Medulla oblongata (tissue), 1 donor: ENCODE measurements around the gene PIAS4.
"Not testable (repeated sequence)": the region's sequence is repeated elsewhere in the genome, so short reads cannot be mapped to it uniquely, and the experiment has no call there.

ENCODE experiments used
- DNase-seq: peaks from one replicate; pipeline ENCODE4 v3.0.0-alpha.2; 2015; ENCODE audit errors: extremely low spot score

Gene PIAS4

DNA sequence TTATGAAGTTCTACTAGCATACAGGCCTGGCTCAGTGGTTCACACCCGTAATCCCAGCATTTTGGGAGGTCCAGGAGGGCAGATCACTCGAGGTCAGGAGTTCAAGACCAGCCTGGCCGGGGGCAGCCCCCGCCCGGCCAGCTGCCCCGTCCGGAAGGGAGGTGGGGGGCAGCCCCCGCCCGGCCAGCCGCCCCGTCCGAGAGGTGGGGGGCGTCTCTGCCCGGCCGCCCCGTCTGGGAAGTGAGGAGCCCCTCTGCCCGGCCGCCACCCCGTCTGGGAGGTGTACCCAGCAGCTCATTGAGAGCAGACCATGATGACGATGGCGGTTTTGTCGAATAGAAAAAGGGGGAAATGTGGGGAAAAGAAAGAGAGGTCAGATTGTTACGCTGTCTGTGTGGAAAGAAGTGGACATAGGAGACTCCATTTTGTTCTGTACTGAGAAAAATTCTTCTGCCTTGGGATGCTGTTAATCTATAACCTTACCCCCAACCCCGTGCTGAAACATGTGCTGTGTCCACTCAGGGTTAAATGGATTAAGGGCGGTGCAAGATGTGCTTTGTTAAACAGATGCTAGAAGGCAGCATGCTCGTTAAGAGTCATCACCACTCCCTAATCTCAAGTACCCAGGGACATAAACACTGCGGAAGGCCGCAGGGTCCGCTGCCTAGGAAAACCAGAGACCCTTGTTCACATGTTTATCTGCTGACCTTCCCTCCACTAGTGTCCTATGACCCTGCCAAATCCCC is 8.7 kb upstream of the PIAS4 start:
- DNase-seq: not testable (repeated sequence)

DNA sequence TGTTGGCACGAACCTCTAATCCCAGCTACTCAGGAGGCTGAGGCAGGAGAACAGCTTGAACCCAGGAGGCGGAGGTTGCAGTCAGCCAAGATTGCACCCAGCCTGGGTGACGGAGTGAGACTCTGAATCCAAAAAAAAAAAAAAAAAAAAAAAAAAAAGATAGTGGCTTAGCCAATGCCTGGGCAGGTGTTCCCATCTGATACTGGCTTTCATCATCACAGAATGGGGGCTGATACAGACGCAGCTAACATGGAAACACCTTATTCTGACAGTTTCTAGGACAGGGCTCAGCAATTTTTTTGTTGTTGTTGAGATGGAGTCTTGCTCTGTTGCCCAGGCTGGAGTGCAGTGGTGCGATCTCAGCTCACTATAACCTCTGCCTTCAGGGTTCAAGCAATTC is 6.7 kb upstream of the PIAS4 start:
- not testable (repeated sequence) for DNase-seq

DNA sequence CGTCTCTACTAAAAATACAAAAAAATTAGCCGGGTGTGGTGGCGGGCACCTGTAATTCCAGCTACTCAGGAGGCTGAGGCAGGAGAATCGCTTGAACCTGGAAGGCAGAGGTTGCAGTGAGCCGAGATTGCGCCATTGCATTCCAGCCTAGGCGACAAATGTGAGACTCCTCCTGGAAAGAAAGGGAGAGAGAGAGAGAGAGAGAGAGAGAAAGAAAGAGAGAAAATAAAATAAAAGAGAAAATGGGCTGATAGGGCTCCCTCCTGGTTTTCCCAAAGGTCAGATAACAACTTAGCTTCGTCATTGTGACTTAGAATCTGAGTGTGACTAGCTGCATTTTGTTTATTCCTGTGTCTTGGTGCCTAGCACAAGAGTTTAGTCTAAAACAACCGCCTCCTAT is 2.1 kb upstream of the PIAS4 start:
- not testable (repeated sequence) for DNase-seq

DNA sequence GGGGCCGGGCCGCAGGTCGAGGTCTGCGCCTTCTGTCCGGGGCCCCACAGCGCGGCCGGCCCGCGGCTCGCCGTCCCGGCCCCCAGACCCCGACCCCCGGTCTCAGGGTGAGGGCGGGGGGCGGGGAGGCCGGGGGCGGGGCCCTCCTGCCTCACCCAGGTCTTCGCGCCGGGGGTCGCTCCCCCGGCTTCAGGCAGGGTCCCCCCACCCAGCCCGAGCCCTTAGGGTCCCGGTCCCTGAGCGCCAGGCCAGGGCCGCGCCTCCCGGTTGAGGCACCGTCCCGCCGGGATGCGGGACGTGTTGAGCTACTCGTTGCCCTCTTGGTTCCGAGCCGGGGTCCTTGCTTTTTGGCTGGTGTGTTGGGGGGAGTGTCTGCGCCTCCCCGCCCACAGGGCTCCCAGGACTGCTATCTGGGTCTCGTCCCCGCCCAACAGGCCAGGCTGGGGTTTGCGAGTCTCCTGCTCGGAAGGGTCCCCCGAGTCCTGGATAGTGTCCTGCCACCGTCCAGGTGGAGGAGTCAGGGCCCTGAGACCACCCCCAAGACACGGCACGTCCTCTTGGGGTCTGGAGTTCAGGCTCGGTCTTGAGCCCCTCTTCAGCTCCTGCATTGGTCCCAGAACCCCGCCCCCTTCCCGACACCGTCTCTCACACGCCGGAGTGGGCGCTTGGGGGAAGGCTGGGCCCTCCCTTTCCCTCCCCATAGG is 452 bp downstream of the PIAS4 start:
- peak; percentile 14 for DNase-seq

DNA sequence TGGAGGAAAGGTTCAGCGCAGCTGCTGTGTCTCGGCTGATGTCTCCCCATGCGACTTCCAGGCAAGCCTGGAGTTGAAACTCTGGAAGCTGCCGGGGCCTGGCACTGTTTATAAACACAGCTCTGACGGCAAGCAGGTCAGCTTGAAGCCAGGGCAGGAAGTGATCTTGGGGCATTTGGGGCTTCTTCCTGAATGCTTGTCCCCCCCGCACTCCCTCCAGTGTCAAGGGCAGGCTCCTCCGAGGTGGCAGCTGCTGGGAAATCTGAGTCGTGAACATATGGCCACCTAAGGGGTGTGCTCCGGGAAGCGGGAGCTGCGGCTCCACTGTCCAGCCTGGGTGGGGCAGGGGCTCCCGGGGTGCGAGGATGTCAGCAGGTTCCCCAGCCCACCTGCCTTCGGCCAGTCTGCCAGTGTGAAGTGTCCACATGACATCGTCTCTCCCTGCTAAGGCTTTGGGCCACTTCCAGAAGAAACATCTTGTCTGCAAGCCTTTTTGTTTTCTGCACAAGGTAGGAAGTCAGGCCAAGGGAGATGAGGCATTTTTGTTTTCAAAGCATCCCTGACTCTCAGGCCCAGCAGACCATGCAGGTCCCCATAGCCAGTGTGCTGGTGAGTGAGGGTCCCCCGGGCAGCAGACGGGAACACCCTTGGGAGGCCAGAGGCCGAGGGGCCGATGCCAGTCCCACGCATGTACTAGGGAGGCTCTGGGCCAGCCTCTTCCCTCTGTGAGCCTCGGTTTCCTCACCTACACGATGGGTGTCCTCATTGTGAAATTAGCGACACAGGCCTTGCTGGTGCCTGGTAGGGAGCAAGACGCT is 2.7 kb downstream of the PIAS4 start:
- DNase-seq: no peak

DNA sequence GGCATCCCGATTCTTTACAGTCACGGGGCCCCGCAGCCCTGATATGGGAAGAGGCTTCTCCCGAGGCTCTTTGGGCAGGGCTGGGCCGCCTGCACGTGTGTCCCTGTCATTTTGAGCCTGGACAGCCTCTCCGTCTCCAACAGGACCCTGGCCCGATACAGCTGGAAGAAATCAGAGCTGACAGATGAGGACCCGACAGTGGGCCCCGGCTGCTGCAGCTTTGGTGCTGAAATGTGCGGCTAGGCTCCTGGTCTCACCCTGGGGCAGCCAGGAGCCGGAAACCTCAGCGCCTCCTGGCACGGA is 3.2 kb downstream of the PIAS4 start:
- DNase-seq: no peak

DNA sequence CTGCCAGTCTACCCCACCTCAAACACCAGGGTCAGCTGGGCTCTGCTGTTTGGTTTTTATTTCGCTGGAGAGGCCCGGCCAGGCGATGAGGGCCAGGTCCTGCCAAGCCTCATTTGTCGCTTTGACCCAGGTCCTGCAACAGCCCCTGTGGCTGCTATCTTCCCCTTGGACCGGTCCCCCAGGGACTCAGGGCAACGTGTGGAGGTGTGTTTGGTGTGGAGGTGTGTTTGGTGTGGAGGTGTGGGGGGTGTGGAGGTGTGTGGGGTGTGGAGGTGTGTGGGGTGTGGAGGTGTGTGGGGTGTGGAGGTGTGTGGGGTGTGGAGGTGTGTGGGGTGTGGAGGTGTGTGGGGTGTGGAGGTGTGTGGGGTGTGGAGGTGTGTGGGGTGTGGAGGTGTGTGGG is 3.9 kb downstream of the PIAS4 start:
- DNase-seq: not testable (repeated sequence)

DNA sequence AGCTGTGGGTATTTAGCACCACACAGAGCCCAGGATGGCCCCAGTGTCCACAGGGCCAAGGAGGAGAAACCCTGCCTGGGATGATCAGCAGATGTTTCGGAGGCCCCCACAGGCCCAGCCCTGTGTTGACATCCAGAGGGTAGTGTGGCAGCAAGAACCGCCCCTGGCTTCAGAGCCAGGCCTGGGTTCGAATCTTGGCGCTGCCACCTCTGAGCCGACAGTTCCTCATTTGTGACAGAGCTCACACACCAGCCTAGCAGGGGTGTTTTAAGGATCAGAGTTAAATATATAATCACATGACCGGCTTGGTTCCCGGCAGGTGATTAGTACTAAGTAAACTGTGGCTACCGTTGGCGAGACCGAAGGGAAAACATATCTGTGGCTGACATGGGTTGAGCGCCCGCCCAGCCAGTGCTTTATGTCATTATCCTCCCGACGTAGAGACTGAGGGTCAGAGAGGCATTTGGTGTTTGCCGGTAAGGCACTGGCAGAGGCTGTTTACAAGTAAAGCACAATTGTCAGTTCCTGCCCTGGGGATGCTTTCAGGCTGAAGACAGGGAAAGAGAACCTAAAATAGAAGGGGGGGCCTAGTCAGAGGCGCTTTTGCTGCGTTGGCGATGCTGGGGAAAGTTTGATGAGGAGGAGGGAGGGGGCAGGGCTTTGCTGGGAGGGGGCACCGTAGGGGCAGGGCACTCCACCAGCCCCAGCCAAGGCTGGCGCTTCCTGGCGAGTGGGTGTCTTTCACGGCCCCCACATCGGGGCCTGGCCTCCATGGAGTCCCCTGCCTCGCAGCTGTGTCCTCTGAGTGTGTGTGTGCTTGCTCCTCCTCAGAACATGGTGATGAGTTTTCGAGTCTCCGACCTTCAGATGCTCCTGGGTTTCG is 4.8 kb downstream of the PIAS4 start:
- DNase-seq: no peak

DNA sequence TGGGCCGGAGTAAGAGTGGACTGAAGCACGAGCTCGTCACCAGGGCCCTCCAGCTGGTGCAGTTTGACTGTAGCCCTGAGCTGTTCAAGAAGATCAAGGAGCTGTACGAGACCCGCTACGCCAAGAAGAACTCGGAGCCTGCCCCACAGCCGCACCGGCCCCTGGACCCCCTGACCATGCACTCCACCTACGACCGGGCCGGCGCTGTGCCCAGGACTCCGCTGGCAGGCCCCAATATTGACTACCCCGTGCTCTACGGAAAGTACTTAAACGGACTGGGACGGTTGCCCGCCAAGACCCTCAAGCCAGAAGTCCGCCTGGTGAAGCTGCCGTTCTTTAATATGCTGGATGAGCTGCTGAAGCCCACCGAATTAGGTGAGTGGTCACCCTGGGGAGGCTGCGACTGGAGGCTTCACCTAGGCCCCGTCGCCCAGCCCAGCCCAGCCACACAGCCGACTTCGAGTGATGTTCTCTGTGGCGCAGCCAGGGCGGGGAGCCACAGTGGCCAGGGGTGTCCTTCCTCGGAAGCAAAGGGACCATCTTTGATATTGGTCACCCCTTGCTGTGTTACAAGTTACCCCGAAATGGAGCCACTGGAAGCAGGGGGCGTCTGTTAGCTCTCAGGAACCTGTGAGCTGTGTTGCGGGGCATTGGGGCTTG is 5.6 kb downstream of the PIAS4 start:
- DNase-seq: no peak

DNA sequence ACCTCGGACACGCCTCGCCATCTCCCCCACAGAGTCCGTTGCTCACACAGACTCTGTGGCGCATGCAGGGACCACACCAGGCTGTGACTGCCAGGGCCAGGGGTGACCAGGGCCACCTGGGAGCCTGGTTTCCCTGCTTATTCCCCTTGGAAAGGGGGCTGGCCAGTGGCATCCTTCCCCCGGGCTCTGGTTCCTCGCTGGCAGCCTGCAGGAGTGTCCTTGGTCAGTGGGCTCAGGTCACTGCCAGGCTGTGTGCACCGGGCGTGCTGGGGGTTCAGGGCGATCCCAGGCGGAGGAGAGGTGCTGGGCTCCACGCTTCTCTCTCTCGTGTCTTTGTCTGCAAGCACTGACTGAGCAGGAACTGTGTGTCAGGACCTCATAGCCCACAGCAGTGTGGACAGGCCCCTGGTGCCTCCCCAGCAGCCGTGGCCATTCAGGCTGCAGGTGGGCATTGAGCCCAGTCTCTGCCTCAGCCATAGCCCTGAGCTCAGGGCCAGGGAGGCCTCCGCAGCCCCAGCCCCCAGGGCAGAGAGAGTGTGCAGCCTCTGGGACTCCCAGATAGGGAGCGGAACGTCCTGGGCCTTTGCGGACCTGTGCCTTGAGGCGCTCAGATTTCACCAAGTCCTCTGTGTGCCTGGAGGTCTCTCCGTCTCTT is 6.5 kb downstream of the PIAS4 start:
- DNase-seq: peak; percentile 59

DNA sequence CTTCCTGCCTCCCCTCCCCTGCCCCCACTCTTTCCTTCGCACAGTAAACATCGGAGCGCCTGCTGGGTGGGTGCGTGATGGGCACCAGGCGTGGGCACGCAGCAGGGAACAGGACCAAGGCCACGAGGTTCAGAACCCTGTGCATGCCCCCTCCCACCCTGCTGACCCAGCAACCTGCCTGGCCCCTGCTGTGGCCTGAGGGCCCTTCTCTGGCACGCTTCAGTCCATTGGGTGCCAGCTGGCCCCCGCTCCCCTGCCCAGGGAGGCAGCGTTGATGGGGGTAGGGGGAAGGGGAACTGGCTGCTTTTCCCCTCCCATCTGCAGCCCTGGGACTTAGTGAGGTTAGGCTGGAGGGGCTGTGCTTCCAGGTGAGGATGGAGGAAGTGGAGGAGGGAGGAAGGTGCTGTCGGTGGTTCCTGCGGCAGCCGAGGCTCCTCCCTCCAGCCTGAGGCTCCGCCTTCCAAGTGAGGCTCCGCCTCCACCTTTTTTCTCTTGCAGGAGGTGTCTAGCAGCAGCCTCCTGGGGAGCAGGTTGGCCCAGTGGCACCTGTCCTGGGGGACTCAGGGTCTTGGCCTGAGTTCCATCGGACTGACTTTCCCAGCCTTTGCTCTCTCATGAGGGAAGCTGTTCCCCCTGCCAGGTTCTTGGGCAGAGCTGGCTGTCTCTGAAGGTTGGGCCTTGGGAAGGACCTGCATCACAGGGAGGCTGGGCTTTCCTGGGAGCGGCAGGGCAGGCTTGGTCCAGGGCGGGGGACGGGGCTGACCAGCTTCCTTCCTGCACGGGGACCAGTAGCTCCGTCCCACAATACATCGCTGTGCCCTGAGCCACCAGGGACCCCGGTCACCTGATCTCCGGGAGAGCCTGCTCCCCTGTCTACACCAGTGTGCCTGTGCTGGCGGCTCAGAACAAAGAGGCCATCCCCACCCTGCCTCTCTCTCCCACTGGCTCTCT is 7.3 kb downstream of the PIAS4 start:
- DNase-seq: no peak

DNA sequence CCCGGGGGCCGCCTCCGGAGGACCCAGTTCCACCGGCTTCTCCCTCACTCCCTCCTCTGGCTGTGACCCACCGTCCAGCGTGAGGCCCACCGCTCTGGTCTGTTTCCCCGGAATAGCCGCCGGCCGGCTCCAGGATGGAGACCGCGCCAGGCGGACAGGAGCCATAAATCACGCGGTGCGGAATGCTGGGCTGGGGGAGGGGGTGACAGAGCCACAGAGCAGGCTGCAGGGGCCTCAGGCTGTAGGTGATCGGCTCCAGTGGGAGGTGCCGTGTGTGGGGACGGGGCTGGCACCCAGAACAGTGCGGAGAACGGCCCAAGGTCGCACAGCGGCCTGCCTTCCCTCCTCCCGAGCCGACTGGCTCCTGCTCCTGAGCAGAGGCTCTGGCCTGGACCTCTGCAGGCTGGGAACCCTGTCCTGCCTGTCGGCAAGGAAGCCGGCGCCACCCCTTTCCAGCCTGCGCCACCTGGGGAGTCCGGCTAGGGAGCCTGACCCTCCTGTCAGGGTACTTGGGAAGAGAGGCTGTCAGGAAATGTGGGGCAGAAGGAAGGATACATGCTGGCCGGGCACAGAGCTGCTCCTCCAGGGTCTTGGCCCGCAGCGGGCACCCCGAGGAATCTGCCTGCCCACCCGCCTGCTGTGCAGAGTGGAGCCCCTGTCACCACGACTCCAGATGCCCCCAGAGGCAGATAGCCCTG is 8.3 kb downstream of the PIAS4 start:
- no peak for DNase-seq

DNA sequence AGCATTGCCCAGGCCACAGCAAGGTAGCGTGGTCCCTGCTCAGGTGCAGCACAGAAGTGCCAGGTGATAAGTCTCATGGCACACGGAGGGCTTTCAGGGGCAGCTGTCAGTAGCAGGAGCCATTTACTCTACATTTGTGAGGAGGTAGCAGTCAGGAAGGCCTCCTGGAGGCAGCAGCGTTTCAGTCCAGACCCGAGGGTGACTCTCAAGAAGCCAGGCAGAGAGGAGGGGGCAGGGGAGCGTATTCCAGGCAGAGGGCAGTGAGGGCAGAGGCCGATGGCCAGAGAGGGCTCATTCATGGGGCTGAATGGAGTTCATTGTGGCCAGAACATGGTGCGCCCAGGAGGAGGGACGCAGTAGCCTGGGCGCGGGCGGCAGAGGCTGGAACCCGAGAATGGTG is 8.9 kb downstream of the PIAS4 start:
- peak; percentile 93 for DNase-seq

DNA sequence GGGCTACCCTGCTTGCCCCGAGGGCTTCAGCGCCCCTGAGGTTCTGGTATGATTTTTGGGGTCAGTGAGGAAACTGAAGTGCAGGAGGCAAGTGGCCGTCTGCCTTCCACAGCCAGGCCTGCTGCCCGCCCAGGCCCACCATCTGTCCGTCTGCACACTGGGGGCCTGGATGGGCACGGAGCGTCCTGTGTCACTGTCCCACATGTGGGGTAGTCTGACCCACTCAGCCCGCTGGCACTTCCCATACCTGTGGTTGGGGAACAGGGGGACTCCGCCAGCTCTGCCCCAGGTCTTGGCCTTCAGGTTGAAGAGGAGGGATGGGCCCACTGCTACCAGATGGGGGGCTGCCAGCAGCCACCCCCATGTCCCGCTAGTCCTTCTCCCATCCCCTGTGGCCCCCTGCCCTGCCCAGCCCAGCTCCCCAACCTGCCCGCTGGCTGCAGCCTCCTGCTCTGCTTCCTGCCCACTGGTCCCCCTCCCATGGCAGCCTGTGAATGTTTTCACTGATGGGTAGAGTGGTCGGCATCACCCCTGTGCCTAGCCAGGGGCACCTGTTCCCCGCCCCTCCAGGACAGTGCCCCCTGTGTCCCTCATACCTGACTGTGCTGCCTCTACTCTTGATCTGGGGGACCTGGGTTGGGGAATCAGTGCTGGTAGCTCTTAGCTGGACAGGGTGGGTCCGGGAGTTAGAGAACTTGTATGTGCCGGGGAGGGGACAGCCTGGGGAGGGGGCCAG is 9.5 kb downstream of the PIAS4 start:
- DNase-seq: no peak

DNA sequence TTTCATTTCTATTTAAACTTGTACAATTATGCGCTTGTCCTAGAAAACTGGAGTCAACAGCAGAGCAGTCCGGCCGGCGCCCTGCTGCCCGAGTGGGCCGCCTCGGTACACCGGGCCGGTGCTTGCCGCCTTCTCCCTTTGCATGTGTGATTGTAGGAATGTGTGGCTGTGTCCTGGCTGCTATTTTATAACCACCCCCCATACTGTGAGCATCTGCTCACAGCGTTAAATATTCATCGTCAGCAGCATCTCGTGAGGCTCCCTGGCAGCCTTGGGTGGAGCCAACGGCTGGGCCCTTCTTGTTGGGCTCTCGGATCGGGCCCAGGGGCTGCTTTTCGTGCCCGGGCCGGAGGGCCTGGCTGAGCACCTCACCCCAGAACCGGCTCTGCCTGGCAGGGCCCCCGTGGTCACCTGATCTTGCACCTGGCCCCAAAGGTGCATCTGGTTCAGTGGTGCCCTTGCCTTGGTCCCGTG is 10.6 kb downstream of the PIAS4 start:
- no peak for DNase-seq

DNA sequence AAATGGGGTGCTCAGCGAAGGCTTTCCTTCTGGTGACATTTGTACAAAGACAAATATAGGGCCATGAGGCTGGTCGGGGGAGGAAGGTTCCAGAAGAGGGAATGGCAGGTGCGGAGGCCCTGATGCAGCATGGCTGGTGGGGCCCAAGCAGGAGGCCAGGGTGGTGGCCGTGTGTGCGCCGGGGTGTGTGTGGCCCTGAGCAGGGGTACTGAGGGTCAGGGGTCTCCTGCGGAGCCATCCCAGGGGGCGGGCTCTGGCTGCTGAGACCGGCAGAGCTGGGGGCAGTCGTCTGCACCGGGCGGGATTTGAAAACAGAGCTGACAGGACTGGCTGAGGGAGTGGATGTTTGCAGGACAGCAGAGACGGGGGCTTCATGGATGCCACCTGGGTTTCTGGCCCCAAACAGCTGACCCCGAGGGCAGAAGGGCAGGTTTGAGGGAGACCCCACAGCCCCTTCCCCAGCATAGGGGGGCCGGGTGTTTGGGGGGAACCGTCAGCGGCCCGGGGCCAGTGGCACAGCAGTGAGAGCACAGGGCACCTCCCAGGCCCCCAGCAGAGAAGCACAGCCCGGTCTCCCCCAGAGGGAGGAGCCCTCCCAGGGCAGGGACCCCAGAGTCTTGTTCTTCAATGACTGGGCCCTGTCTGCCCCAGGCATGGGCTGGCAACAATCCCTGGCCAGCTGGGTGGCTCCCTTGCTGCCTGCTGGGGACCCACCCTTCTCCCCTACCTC is 11.4 kb downstream of the PIAS4 start:
- DNase-seq: no peak

DNA sequence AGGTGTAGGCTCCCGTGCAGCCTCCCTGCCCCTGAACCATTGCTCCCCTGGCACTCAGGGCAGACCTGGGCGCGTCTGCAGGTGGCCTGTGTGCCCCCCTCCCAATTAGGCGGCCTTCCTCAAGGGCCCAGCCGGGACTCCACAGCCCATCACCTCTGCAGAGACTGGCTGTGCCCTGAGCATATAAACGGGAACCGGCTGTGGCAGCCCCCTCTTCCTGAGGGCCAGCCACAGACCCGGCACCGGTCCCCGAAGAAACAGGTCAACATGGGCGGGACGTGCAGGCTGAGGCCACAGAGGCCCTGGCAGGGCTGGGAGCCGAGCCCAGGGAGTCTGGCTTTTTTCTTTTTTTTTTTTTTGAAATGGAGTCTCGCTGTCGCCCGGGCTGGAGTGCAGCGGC is 12.0 kb downstream of the PIAS4 start:
- no peak for DNase-seq
